IMR-90 (cell line): ENCODE measurements around the gene INF2.

ENCODE experiments used
- BHLHE40 ChIP-seq: fragments of 150-350 bp; IDR thresholded peaks from 2 replicates; pipeline ENCODE4 v1.6.1; 2016; ENCODE audit warnings: mild to moderate bottlenecking, low read depth, low read length
- CEBPB ChIP-seq: IDR thresholded peaks from 2 replicates; pipeline ENCODE4 v1.6.1; 2012; ENCODE audit warnings: low read depth, low read length, improper control_type of control experiment
- FOS ChIP-seq: fragments of 150-350 bp; IDR thresholded peaks from 2 replicates; pipeline ENCODE4 v1.6.1; 2016; ENCODE audit warnings: low read depth, low read length
- MAZ ChIP-seq: IDR thresholded peaks from 2 replicates; pipeline ENCODE4 v1.6.1; 2012; ENCODE audit warnings: low read depth, mild to moderate bottlenecking, low read length, improper control_type of control experiment, moderate library complexity, borderline replicate concordance
- POLR2A ChIP-seq: IDR thresholded peaks from 2 replicates; pipeline ENCODE4 v1.6.1; 2012; ENCODE audit warnings: mild to moderate bottlenecking, low read depth, low read length
- RCOR1 ChIP-seq: IDR thresholded peaks from 2 replicates; pipeline ENCODE4 v1.6.1; 2012; ENCODE audit warnings: mild to moderate bottlenecking, low read length, improper control_type of control experiment; ENCODE audit not compliant: insufficient replicate concordance
- RFX5 ChIP-seq: IDR thresholded peaks from 2 replicates; pipeline ENCODE4 v1.8.0; 2012; ENCODE audit warnings: low read depth, mild to moderate bottlenecking, low read length, moderate library complexity
- TF ChIP-seq, protein P1 (sequence below): conservative IDR thresholded peaks from 2 replicates; pipeline ENCODE4 v1.5.1; 2012; ENCODE audit warnings: mild to moderate bottlenecking, low read depth, low read length, improper control_type of control experiment

DNA sequence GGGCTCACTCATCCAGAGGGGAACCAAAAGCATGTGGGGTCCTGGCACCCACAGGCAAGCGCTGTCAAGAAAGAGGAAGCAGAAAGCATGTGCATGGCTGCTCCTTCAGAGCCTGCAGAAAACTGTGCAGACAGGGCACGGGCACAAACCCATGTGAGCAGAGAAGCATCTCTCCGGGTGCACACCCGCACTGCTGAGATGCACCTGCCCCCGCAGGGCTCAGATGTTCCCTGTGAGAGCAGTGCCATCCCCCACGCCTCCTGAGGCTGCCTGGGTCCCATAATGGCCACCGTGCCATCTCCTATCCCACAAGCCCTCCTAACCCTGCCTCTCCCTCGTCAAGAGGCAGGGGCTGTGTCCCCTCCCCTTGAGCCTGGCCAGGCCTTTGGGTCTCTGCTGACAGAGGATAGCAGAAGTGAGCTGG lies 32.3 kb upstream of the INF2 start:
- TF ChIP-seq BHLHE40 (no peak), POLR2A (no peak), FOS (no peak), CEBPB (no peak), MAZ (no peak), RFX5 (no peak), RCOR1 (no peak)
- TF ChIP-seq, protein P1, sequence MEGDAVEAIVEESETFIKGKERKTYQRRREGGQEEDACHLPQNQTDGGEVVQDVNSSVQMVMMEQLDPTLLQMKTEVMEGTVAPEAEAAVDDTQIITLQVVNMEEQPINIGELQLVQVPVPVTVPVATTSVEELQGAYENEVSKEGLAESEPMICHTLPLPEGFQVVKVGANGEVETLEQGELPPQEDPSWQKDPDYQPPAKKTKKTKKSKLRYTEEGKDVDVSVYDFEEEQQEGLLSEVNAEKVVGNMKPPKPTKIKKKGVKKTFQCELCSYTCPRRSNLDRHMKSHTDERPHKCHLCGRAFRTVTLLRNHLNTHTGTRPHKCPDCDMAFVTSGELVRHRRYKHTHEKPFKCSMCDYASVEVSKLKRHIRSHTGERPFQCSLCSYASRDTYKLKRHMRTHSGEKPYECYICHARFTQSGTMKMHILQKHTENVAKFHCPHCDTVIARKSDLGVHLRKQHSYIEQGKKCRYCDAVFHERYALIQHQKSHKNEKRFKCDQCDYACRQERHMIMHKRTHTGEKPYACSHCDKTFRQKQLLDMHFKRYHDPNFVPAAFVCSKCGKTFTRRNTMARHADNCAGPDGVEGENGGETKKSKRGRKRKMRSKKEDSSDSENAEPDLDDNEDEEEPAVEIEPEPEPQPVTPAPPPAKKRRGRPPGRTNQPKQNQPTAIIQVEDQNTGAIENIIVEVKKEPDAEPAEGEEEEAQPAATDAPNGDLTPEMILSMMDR: no peak
